HG03520 (cell line): ENCODE data around the gene MAPK7.

Experiments used
- ATAC-seq: cut with Tn5 transposase; IDR thresholded peaks from one replicate; pipeline ENCODE4 v1.9.1; 2021; ENCODE audit warnings: mild to moderate bottlenecking, moderate library complexity; ENCODE audit not compliant: unreplicated experiment

Gene MAPK7

DNA sequence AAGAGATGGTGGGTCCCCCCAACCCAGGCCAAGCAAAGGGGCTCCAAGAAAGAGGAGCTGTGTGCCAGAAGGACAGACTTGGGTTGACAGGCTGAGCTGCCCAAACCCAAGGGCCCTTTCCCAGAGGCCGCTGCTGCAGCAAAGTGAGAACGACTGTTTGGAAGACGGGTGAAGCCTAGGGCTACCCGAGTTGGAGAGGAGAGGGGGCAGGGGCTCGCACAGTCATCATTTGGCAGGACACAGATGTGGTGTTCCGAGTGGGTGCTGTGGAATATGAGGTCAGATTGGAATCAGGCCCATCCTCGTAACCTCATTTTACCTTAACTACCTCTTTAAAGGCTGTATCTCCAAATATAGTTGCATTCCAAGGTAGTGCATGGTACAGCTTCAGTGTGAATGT, 14.0 kb downstream of the MAPK7 start:
- no peak for ATAC-seq

- ATAC-seq = no peak
These were observed 19.3 kb downstream of the MAPK7 start for GRCh38 chr17:19397556-19398041.

DNA sequence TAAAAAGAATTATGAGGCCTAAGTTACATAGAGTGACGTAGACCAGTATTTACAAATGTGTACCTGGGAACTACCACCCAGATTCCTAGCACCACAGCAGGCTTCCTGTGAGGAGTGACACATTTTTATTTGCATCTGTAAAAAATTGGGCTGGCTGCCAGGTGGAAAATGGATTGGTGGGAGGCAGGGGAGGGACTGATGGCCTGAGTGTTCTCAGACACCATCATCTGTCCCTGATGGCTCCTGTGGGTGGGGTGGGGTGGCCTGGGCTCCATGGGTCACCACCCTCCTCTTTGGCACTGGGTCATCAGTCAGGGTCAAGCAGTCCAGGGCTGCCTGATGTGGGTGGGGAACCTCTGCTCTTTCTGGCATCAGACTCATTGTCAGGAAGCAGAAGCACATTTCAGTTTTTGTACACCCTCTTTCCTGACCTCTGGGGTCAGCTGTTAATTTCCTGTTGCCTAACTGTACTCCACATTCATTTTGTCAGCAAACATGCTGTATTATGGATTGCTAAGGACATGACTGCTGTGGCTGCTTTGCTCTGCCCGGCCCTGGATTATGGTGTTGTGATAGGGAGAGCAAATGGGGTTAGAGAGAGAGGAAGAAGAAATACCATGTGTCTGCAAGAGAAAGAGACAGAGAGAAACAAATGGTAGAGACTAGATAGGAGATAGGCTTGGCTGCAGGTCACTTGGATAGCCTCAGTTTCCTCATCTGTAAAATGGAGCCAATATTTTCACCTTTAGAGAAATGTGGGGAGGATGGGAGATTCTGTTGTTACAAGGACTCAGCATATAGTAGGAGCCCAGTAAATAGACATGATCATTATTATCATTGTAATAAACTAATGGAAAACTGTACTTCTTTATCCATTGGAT, 20.2 kb downstream of the MAPK7 start:
- ATAC-seq = no peak

- no peak for ATAC-seq
These were observed 21.6 kb downstream of the MAPK7 start for GRCh38 chr17:19399750-19400450.

- ATAC-seq = no peak
These were observed 23.2 kb downstream of the MAPK7 start for GRCh38 chr17:19401321-19402010.

GRCh38 chr17:19402171-19402570, 23.9 kb downstream of the MAPK7 start:
- ATAC-seq = no peak

DNA sequence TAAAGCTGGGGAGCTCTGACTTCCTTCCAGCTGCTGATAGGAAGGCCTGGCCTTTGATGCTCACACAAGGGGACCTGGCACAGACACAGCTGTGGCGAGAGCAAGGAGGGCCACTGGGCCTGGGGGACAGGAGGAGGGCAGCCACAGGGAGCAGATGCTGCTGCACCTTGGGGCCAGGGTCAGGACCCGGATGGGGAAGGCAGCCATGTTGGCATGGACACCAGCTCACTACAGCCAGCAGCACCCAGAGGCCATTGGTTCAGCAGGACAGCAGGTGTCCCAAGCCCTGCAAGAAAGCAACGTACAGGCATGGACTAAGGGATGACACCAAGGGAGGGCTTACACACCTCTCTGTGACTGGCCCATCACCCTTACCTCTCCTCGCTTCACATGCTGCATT, 24.7 kb downstream of the MAPK7 start:
- ATAC-seq = no peak

GRCh38 chr17:19404264-19404663, 26.0 kb downstream of the MAPK7 start:
- ATAC-seq = no peak

- ATAC-seq = no peak
These were observed 26.8 kb downstream of the MAPK7 start for GRCh38 chr17:19405114-19405513.

GRCh38 chr17:19407601-19408345, 29.5 kb downstream of the MAPK7 start:
- no peak for ATAC-seq

GRCh38 chr17:19408346-19408710, 30.0 kb downstream of the MAPK7 start:
- ATAC-seq = no peak

DNA sequence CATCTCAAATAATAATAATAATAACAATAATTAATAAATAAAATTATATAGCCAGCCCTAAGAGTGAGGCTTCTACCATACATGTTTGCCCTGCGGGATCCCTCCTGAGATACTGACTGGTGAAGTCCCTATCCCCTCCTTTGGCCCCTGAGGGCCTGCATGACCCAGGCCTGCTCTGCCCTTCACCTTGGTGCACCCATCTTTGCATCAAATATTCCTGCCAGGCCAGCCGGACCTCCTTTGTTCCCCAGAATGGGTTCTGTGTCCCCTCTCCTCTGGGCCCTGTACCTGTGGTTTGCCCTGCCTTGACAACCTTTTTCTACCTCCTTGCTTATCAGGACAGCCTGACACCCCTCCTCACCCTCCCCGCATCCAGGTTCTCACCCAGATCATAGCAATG, 30.8 kb downstream of the MAPK7 start:
- no peak for ATAC-seq

DNA sequence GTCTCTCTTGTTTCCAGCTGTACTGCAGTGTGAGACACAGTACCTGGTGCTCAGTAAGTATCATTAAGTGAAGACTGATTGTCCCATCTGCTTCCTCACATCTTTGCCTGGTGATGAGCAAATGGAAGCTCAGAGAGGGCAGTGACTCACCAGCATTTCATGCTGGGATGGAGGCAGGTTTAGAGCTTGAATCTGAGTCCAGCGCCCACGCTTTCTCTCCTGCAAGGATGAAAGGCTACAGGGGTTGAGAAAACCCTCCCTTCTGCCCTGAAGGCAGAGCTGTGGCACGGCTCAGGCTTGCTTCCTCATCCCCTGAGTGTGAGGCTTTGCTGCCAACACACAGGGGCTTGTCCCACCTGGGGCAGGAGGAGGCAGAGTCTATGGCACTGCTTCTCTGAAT, 31.2 kb downstream of the MAPK7 start:
- ATAC-seq = no peak

GRCh38 chr17:19410091-19410490, 31.8 kb downstream of the MAPK7 start:
- ATAC-seq = no peak

DNA sequence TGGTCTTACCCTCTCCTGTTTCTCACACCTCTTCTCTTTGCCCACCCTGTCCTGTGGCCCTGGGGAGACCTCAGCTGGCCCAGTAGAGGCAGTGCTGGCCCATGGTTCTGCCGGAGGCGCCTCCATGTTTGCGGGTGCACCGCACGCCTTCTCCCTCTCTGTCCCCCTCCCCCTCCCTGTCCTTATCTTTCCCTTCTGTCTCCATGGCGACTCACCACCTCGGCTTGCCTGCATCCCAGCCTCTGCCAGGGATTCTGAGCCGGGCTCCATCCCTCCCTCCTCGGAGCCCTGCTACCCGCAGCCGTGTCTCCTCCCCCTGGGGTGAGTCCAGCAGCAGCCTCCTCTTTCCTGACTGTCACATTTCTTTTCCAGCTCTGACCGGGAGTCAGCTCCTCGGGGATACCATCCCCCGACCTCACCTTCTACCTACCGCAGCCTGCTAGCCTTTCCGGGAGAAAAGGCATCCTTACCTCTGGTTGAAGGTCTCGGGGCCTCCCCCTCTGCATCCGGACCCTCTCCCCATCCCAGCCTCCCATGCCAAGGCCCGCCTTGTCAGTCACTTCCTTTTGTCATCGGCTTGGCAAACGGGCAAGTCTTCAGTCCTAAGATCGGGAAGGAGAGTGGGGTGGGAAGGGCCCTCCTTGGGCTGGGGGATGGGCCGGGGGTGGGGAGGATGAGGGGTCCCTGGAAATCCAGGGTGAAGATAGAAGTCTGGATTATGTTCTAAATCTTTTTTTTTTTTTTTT, 32.8 kb downstream of the MAPK7 start, which contains the start of gene RNF112:
Gene RNF112, plus strand, starts transcription at position 358 of the 746 bp plus-strand sequence. Its CDS starts 177 bp downstream, at position 535.
- no peak for ATAC-seq

GRCh38 chr17:19411631-19412030, 33.3 kb downstream of the MAPK7 start:
- ATAC-seq = no peak

DNA sequence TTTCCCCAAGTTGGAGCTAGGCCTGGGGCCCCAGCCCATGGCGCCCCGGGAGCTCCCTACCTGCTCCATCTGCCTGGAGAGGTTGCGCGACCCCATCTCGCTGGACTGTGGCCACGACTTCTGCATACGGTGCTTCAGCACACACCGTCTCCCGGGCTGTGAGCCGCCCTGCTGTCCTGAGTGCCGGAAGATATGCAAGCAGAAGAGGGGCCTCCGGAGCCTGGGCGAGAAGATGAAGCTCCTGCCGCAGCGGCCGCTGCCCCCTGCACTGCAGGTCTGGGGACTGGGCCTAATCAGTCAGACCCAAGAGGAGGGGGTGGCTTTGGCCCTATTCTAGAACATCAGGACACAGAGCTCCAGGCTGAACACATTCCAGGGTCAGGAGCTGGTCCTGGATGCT, 34.2 kb downstream of the MAPK7 start:
- ATAC-seq = no peak

GRCh38 chr17:19412984-19413383, 34.7 kb downstream of the MAPK7 start:
- ATAC-seq = no peak

DNA sequence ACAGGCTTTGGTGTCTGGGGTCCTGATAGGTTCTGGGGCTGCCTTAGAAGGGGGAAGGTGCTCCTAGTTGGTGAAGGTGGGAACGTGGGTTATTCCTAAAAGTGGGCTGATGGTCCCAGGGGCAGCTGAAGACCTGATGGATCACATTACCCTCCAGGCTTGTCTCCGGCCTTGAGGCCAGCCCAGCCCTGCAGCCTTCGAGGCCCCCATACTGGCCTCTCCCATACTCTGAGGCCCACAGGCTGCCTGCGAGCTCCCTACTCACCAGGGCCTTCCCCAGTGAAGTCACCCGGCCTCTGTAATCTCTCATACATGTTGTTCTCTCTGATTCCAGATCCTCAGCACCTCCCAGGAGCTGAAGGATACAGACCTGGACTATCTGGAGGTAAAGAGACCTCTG, 35.5 kb downstream of the MAPK7 start:
- ATAC-seq = no peak
